Measurements from ENCODE around the gene NACC1. TPM values are rescaled to one million over a fixed set of nuclear protein-coding genes. Genes with fewer than 3 reads are reported as not detected.

Gene NACC1
- total and polyA plus RNA-seq, 2 of the 8 experiments (the other 6 are each of a cell fraction or from before 2014, with no cell fraction given): 234 to 301 TPM

- TF ChIP-seq RAD21 (IDR thresholded peaks at IDR 0.05 in 1 of 2, conservative IDR thresholded peaks at IDR 0.05 in 1 of 2; ENCODE audit: low read depth in 2 of 2, low read length in 2 of 2) (no peak), CHD7 (IDR thresholded peaks at IDR 0.05; ENCODE audit: insufficient replicate concordance, low read length) (no peak), GABPA (IDR thresholded peaks at IDR 0.05; ENCODE audit: borderline replicate concordance, insufficient read depth, low read length) (no peak), TEAD4 (IDR thresholded peaks at IDR 0.05; ENCODE audit: low read depth, low read length) (no peak), RNF2 (IDR thresholded peaks at IDR 0.05; ENCODE audit: borderline replicate concordance, low read depth, low read length, missing control alignments, poor library complexity, severe bottlenecking) (no peak), TBP (IDR thresholded peaks at IDR 0.05; ENCODE audit: low read depth, low read length) (peak; percentile 11; the same call in 1 of the 2 replicates), CHD1 (IDR thresholded peaks at IDR 0.05; ENCODE audit: low read depth, low read length) (no peak), FOSL1 (IDR thresholded peaks at IDR 0.05; ENCODE audit: insufficient read depth, low read depth, low read length) (no peak)
These were observed at the start of gene NACC1 (continued) for GRCh38 chr19:13117772-13118423.

Measured in H1 (cell line).